IPS-18a (cell line): ENCODE data around the gene PGLYRP1.

Source experiments
- H3K27ac ChIP-seq: one replicate; pipeline ENCODE4 v1.5.1; 2013; ENCODE audit warnings: low read length
- H3K27me3 ChIP-seq: one replicate; pipeline ENCODE4 v1.6.1; 2013; ENCODE audit warnings: mild to moderate bottlenecking, low read length; ENCODE audit not compliant: control insufficient read depth, insufficient read depth
- H3K36me3 ChIP-seq: one replicate; pipeline ENCODE4 v1.6.1; 2013; ENCODE audit warnings: low read depth, low read length; ENCODE audit not compliant: control insufficient read depth
- H3K4me1 ChIP-seq: one replicate; pipeline ENCODE4 v1.6.1; 2013; ENCODE audit warnings: low read depth, low read length; ENCODE audit not compliant: control insufficient read depth
- H3K4me3 ChIP-seq: one replicate; pipeline ENCODE4 v1.5.1; 2013; ENCODE audit warnings: low read length
- H3K9ac ChIP-seq: one replicate; pipeline ENCODE4 v1.6.1; 2013; ENCODE audit warnings: mild to moderate bottlenecking, low read length, moderate library complexity
- H3K9me3 ChIP-seq: one replicate; pipeline ENCODE4 v1.6.1; 2013; ENCODE audit warnings: low read depth, low read length; ENCODE audit not compliant: control insufficient read depth

The PGLYRP1 gene

DNA sequence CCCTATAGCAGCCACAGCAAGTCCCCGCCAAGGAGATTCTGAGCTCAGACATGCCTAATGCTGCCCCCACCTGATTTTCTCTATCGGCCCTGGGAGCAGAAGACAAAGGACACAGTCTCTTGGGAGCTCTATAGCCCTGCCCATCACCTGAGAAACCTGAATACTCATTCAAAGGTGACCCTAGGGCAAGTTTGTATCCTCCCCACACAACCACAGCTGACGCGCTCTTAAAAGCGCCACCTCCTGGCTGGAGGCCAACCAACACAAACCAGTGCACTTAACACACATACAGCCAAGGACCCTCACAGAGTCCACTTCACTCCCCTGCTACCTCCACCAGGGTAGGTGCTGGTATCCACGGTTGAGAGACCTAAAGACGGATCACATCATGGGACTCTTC lies 26.7 kb upstream of the PGLYRP1 start:
- H3K9ac ChIP-seq: no peak overlapping the region
- no peaks in the 10 kb centered on the region for H3K4me1 ChIP-seq
- no peak overlapping the region for H3K27ac ChIP-seq
- H3K9me3 ChIP-seq: peaks cover 1% of the 10 kb centered on the region
- no peak overlapping the region for H3K4me3 ChIP-seq
- H3K36me3 ChIP-seq: no peaks in the 10 kb centered on the region
- peaks cover 5% of the 10 kb centered on the region for H3K27me3 ChIP-seq

- peaks cover 10% of the 10 kb centered on the region for H3K9me3 ChIP-seq
- no peak overlapping the region for H3K27ac ChIP-seq
- H3K9ac ChIP-seq: no peak overlapping the region
- H3K4me1 ChIP-seq: no peaks in the 10 kb centered on the region
- no peak overlapping the region for H3K4me3 ChIP-seq
- H3K36me3 ChIP-seq: no peaks in the 10 kb centered on the region
- no peaks in the 10 kb centered on the region for H3K27me3 ChIP-seq
Measured at GRCh38 chr19:46043519-46043918, 20.7 kb upstream of the PGLYRP1 start.

GRCh38 chr19:46042252-46042883 lies 19.5 kb upstream of the PGLYRP1 start:
- H3K4me3 ChIP-seq: no peak overlapping the region
- H3K4me1 ChIP-seq: no peaks in the 10 kb centered on the region
- H3K27ac ChIP-seq: no peak overlapping the region
- H3K36me3 ChIP-seq: no peaks in the 10 kb centered on the region
- H3K9me3 ChIP-seq: peaks cover 10% of the 10 kb centered on the region
- no peak overlapping the region for H3K9ac ChIP-seq
- H3K27me3 ChIP-seq: no peaks in the 10 kb centered on the region

- no peak within 1 kb of the TSS for H3K4me3 ChIP-seq
- H3K9ac ChIP-seq: no peak within 1 kb of the TSS
- peaks cover 10% of the 10 kb centered on the region for H3K9me3 ChIP-seq
- no peaks in the 10 kb centered on the region for H3K4me1 ChIP-seq
- H3K36me3 ChIP-seq: no peaks in the 10 kb centered on the region
- no peaks in the 10 kb centered on the region for H3K27me3 ChIP-seq
- H3K27ac ChIP-seq: no peak within 1 kb of the TSS
Measured at GRCh38 chr19:46040952-46041500, 18.2 kb upstream of the PGLYRP1 start, which contains the start of gene IGFL4. IGFL4 (minus strand) TSS chr19:46041002; CDS start chr19:46040962, 40 bp downstream.

DNA sequence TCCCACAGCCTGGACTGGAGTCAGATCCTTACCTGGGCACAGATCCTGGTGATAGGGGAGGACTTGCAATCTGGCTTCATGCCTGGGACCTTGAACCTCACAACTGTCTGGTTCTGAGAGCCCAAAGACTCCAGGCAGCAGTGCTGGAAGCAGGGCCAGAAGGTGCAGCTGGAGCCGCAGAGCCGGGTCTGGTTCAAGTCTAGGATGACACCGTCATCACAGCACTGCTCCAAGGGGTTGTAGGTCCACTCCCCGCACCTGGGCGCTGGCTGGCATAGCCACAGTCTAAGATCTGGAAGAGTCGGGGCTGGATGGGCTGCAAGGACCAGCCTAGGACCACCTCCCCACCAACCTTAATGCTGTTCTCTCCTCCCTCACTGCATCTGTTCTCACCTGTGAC lies 17.3 kb upstream of the PGLYRP1 start:
- no peaks in the 10 kb centered on the region for H3K27me3 ChIP-seq
- no peak overlapping the region for H3K27ac ChIP-seq
- H3K9ac ChIP-seq: no peak overlapping the region
- no peaks in the 10 kb centered on the region for H3K36me3 ChIP-seq
- no peak overlapping the region for H3K4me3 ChIP-seq
- no peaks in the 10 kb centered on the region for H3K4me1 ChIP-seq
- peaks cover 10% of the 10 kb centered on the region for H3K9me3 ChIP-seq

DNA sequence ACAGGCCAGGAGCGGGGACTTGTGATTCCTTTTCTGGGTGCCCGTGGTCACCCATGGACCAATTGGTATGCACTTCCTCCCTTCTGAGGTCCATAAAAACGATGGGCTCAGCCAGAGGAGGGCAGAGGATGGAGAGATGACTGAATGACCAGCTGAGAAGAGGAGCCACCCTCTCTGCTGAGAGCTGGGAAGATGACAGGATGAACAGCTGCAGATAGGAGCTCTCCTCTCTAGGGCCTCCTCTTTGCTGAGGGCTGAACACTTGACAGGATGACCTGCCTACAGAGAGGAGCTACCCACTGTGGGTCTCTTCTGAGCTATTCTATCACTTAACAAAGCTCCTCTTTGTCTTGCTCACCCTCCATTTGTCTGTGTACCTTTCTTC lies 13.9 kb upstream of the PGLYRP1 start:
- no peak overlapping the region for H3K27ac ChIP-seq
- no peaks in the 10 kb centered on the region for H3K9me3 ChIP-seq
- H3K9ac ChIP-seq: no peak overlapping the region
- no peaks in the 10 kb centered on the region for H3K4me1 ChIP-seq
- H3K4me3 ChIP-seq: no peak overlapping the region
- H3K36me3 ChIP-seq: no peaks in the 10 kb centered on the region
- no peaks in the 10 kb centered on the region for H3K27me3 ChIP-seq

DNA sequence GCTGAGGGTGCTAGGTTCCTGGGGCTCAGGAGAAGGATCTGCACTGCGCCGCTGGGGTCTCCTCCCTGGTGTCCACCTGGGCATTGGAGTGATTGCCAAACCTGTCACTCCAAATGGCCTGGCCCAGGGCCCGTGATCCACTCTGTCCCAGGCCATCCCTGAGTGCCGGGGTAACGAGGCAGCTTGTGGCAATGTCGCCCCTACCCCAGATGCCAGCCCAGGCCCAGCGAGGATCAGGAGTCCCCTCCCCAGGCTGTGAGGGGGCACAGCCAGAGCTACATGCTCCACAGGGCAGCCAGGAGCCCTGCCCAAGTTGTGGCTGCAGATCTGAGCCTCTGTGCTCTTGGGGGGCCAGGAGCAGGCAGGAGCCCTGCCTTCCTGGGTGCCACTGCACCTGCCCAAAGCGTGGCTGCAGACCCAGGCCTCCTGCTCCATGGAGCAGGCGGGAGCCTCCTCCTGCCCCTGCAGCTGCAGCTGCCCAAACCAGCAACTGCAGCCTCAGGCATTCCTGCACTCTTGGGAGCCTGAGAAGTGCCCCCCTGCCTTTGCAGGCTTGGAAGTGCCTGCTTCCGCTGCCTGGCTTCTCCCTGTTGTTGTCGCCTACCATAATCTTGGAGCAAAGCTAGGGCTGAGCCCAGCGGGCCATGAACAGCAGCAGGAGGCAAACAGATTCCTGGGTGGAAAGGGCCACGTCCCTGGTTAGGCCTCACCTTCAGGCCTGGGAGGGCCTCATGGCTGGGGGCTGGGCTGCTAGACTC lies 13.3 kb upstream of the PGLYRP1 start:
- Histone ChIP-seq H3K9me3 (no peaks in the 10 kb centered on the region), H3K4me3 (no peak overlapping the region), H3K27me3 (no peaks in the 10 kb centered on the region), H3K27ac (no peak overlapping the region), H3K36me3 (no peaks in the 10 kb centered on the region), H3K4me1 (no peaks in the 10 kb centered on the region), H3K9ac (no peak overlapping the region)

GRCh38 chr19:46035546-46035945 lies 12.7 kb upstream of the PGLYRP1 start:
- Histone ChIP-seq H3K4me3 (no peak overlapping the region), H3K9me3 (no peaks in the 10 kb centered on the region), H3K9ac (no peak overlapping the region), H3K36me3 (no peaks in the 10 kb centered on the region), H3K4me1 (no peaks in the 10 kb centered on the region), H3K27ac (no peak overlapping the region), H3K27me3 (no peaks in the 10 kb centered on the region)

DNA sequence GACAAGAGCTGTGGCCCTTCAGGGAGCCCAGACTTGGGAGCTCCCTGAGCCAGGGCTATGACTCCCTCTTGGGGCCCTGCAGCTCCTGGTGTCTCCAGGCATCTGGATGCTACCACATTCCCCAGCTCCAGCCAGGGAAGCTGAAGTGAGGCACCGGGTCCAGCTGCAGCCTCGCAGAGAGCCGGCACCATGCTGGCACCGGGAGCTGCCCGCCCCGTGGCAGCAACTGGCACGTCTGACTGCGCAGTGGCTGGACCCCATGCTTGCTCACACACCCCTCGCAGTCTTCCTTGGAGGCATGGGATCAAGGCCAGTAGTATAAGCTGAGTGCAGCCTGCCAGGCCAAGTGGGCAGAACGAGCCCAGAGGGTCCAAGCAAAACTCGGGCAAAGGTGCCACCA lies 10.5 kb upstream of the PGLYRP1 start:
- Histone ChIP-seq H3K27me3 (no peaks in the 10 kb centered on the region), H3K9ac (no peak overlapping the region), H3K36me3 (no peaks in the 10 kb centered on the region), H3K9me3 (no peaks in the 10 kb centered on the region), H3K4me3 (no peak overlapping the region), H3K27ac (no peak overlapping the region), H3K4me1 (no peaks in the 10 kb centered on the region)

DNA sequence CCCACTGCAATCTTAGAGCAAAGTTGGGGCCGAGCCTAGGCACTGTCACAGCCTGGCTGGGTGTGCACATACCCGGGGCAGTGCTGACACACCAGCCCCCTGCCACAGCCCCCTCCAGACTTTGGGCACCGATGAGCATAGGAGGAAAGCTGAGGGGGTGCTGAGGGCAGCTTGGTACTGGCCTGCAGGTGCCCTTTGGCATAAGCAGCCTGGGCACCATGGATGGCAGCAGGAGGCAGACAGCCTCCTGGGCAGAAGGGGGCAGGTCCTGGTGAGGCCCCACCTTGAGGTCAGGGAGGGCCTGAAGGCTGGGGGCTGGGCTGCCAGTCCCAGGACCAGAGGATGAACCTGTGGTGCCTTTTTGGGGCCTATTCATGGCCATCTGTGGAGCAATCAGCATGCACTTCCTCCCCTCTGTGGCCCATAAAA lies 9.8 kb upstream of the PGLYRP1 start:
- no peaks in the 10 kb centered on the region for H3K4me1 ChIP-seq
- H3K27ac ChIP-seq: no peak overlapping the region
- H3K36me3 ChIP-seq: no peaks in the 10 kb centered on the region
- no peaks in the 10 kb centered on the region for H3K9me3 ChIP-seq
- H3K9ac ChIP-seq: no peak overlapping the region
- H3K27me3 ChIP-seq: no peaks in the 10 kb centered on the region
- H3K4me3 ChIP-seq: no peak overlapping the region

DNA sequence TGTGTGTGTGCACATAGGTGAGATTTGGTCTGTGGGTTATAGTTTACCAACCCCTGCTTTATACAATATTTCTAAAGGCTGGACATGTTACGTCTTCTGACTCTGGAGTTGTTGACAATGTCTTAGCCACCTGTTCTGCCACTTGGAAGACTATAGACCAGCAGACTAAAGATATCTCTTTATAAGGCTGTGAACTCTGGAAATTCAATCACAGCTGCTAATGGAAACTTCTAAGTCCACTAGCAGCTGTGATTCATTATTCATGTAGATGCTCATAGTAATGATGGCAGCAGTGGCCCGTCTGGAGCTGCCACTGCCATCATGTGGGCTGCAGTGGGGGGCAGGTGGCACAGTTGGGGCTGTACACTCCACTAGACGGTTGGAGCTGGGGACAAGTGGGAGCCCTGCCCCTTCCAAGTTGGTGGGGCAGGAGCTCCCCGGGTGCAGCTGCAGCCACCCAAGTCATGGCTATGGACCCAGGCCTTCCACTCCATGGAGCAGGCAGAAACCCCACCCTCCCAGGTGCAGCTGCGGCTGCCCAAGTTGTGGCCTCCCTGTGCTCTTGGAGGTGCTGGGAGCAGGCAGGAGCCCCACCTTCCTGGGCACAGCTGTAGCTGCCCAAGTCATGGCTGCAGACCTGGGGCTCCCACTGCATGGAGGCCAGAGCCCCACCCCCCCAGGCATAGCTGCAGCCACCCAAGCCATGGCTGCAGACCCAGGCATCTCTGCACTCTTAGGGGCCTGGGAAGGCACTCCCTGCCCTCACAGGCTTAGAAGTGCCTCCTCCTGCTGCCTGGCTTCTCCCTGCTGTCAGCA lies 9.1 kb upstream of the PGLYRP1 start:
- no peaks in the 10 kb centered on the region for H3K36me3 ChIP-seq
- no peak overlapping the region for H3K4me3 ChIP-seq
- H3K27me3 ChIP-seq: no peaks in the 10 kb centered on the region
- no peaks in the 10 kb centered on the region for H3K4me1 ChIP-seq
- H3K9me3 ChIP-seq: no peaks in the 10 kb centered on the region
- no peak overlapping the region for H3K9ac ChIP-seq
- no peak overlapping the region for H3K27ac ChIP-seq
